BJ (cell line): ENCODE data around the gene SOCS6. TPM values are rescaled to one million over a fixed set of nuclear protein-coding genes. Genes with fewer than 3 reads are reported as not detected.

Experiments used
- CTCF ChIA-PET: fragments of 350-600 bp; formaldehyde crosslinking; extraction: SDS; loops from one replicate; lab custom pipeline; 2021; ENCODE audit warnings: antibody characterized with exemption, inconsistent platforms; lab: Yijun Ruan, JAX
- POLR2A ChIA-PET: fragments of 300-600 bp; sonication (Branson Sonifier 250); formaldehyde crosslinking; extraction: SDS; loops from one replicate; lab custom pipeline; 2021; ENCODE audit warnings: antibody characterized with exemption; lab: Charles Lee
- DNase-seq: peaks from one replicate; pipeline ENCODE4 v3.0.0-alpha.2; 2011; ENCODE audit warnings: low read depth
- H3K27me3 ChIP-seq: 2 replicates; pipeline ENCODE4 v1.6.0; 2011; ENCODE audit warnings: low read length; ENCODE audit not compliant: control insufficient read depth, insufficient read depth
- H3K36me3 ChIP-seq: 2 replicates; pipeline ENCODE4 v1.5.1; 2011; ENCODE audit warnings: low read length; ENCODE audit not compliant: control insufficient read depth, insufficient read depth
- H3K4me3 ChIP-seq: 2 replicates; pipeline ENCODE4 v1.5.1; 2011; ENCODE audit warnings: low read depth, mild to moderate bottlenecking, control low read depth, low read length
- CTCF ChIP-seq: IDR thresholded peaks from 2 replicates; pipeline ENCODE4 v1.5.1; 2011; ENCODE audit warnings: low read depth, mild to moderate bottlenecking, control low read depth, inconsistent platforms, low read length, moderate library complexity; ENCODE audit not compliant: insufficient read depth
- polyA plus RNA-seq: library from polyadenylated mRNA; depleted of rRNA; stranded (reverse); fragments of >200 nt; gene quantifications from 2 replicates; pipeline ENCODE4 v1.2.3, GENCODE V29; 2011

Gene SOCS6
- polyA plus RNA-seq, 1 experiment = 26.7 TPM

DNA sequence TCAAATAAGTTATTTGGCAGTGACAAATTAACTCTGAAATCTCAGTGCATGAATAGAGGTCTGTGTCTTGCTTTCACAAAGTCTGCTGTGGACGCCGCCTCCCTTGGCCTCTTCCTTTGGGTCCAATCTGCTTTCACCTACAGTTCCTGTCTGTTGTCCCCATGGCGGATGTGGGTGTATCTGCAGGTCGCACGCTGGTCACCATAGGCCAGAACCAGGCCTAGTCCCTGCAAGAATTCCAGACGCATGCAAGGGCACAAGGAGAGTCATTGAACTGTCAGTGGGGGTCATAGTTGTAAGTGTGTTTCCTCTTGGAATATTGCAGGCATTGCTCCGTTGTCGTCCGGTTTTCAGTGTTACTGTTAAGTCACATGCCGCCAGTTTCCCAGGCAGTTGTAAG, 7.4 kb downstream of the SOCS6 start:
- no peak for TF ChIP-seq CTCF
- no peak for DNase-seq
- Histone ChIP-seq H3K4me3 (no peak overlapping the region), H3K27me3 (no peaks in the 10 kb centered on the region), H3K36me3 (no peaks in the 10 kb centered on the region; the same call in 1 of the 2 replicates)
- CTCF ChIA-PET = interaction anchor here (1.1 to 1.2 kb wide), 2 partner anchors 138 to 166 kb away, joined by 3 to 4 read pairs; no protein-coding TSS in a partner anchor
- POLR2A ChIA-PET = interaction anchor here (0.7 kb wide), 2 partner anchors 70 to 126 kb away, joined by 3 to 4 read pairs; no protein-coding TSS in a partner anchor

GRCh38 chr18:70296781-70297180, 7.9 kb downstream of the SOCS6 start:
- no peak for DNase-seq
- no peak overlapping the region for H3K4me3 ChIP-seq
- H3K36me3 ChIP-seq = no peaks in the 10 kb centered on the region; the same call in 1 of the 2 replicates
- ChIA-PET POLR2A (interaction anchor here (0.7 kb wide), 2 partner anchors 70 to 126 kb away, joined by 3 to 4 read pairs; no protein-coding TSS in a partner anchor), CTCF (no interaction called here)
- TF ChIP-seq CTCF = no peak
- H3K27me3 ChIP-seq = no peaks in the 10 kb centered on the region

DNA sequence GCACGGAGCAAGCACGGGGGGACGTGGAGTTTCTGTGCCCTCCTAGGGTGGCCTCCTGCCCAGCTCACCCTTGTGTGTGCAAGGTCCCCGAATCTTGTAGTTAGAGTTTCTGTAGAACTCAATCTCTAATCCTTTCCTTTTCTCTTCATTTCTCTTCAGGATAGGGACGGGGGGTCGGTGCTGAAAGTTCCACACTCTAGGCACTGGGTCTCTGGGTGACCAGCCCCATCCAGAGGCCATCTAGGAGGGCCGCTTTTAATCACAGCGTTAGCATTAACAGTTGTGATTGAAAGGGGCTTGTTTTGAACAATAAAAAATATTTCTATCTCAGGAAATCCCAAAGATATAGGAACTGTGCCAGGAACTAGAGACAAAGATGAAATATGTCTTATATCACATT, 10.5 kb downstream of the SOCS6 start:
- CTCF ChIA-PET = no interaction called here
- DNase-seq = no peak
- POLR2A ChIA-PET = no interaction called here

DNA sequence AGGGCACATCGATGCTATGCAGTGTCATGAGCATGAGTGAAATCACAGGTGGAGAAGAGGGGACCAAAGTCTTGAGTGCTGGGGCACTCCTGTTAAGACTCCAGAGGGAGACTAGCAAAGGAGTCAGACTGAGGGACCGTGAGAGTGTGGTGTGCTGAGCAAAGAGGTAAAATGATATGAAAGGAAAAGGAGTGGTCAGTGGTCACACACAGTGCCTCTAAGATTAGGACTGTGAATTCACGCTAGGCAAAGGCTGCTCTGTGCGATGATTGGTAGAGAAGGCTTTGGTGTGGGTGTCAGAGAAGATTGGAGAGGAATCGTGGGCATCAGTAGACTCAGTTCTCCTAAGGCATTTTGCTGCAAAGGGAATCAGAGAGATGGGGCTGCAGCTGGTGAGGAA, 12.8 kb downstream of the SOCS6 start:
- ChIA-PET CTCF (no interaction called here), POLR2A (no interaction called here)
- H3K4me3 ChIP-seq = no peak overlapping the region
- H3K36me3 ChIP-seq = no peaks in the 10 kb centered on the region
- DNase-seq = no peak
- no peak for TF ChIP-seq CTCF
- no peaks in the 10 kb centered on the region for H3K27me3 ChIP-seq

More for the DNA sequence above, 10.5 kb downstream of the SOCS6 start:
- H3K4me3 ChIP-seq = no peak overlapping the region
- no peaks in the 10 kb centered on the region for H3K27me3 ChIP-seq
- TF ChIP-seq CTCF = no peak
- no peaks in the 10 kb centered on the region for H3K36me3 ChIP-seq

DNA sequence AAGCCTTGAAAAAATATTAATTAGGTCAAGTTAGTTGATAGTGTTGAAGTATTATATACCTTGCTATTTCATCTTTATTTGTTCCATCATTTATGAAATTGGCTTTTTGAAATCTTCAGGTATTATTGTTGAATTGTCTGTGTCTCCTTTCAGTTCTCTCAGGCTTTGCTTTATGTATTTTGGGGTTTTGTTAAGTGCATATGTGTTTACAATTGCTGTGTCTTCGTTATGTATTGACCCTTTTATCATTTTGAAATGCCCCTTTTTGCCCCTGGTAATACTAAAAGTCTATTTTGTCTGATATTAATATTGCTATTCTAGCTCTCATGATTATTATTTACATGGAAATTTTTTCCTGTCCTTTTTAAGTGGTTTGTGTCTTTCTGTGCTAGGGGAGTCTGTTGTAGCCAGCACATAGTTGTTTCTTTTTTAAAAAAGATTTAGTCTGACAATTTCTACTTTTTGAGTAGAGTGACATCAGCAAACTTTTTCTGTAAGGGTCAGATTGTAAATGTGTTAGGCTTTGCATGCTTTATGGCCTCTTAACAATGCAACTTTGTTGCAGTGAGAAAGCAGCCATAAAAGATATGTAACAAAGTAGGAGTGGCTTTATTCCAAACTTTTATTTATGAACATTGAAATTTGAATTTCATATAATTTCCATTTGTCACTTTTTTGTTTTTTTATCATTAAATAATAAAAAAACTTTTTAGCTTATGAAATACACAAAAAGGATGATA, 19.9 kb downstream of the SOCS6 start:
- no peak for DNase-seq
- no peak for TF ChIP-seq CTCF
- ChIA-PET POLR2A (interaction anchor here (0.7 kb wide), 1 partner anchor 21 kb away, joined by 6 read pairs; no protein-coding TSS in a partner anchor), CTCF (no interaction called here)
- Histone ChIP-seq H3K4me3 (no peak overlapping the region), H3K27me3 (no peaks in the 10 kb centered on the region), H3K36me3 (no peaks in the 10 kb centered on the region)
